ENCODE measurements around the gene GPC6. TPM values are rescaled to one million over a fixed set of nuclear protein-coding genes. Genes with fewer than 3 reads are reported as not detected.

GPC6 gene
- total RNA-seq, 1 donor from 2014 or later: 42.9 TPM

- Mint-ChIP-seq H3K27ac (no peak overlapping the region), H3K27me3 (ENCODE audit: insufficient read depth, low read depth) (peaks cover 2% of the 10 kb centered on the region), H3K4me1 (no peaks in the 10 kb centered on the region), H3K4me3 (no peak overlapping the region), H3K36me3 (peaks cover 2% of the 10 kb centered on the region), H3K9me3 (peaks cover 11% of the 10 kb centered on the region)
- no peaks in the 10 kb centered on the region for H3K27me3 ChIP-seq
- H2AFZ ChIP-seq (replicated peaks): no peak overlapping the region
- TF ChIP-seq EZH2 (IDR thresholded peaks at IDR 0.05): no peak
- TF ChIP-seq CTCF (IDR thresholded peaks at IDR 0.05): no peak
- TF ChIP-seq EZH2phosphoT487 (IDR thresholded peaks at IDR 0.05): no peak
- no peak for DNase-seq (ENCODE audit: low spot score)
- no peaks in the 10 kb centered on the region for H4K20me1 ChIP-seq (ENCODE audit: low read depth)
- no peaks in the 10 kb centered on the region for H3K4me1 ChIP-seq
- H3F3A ChIP-seq (ENCODE audit: low read depth): no peaks in the 10 kb centered on the region
- no peak overlapping the region for H3K4me2 ChIP-seq
- H3K36me3 ChIP-seq: no peaks in the 10 kb centered on the region
- H3K27ac ChIP-seq: no peak overlapping the region
- no peaks in the 10 kb centered on the region for H3K79me2 ChIP-seq (ENCODE audit: low read depth)
- no peaks in the 10 kb centered on the region for H3K9me3 ChIP-seq (ENCODE audit: low read depth)
- no peak overlapping the region for H3K4me3 ChIP-seq
- no peak overlapping the region for H3K9ac ChIP-seq
These were observed 483.1 kb downstream of the GPC6 start for GRCh38 chr13:93709506-93710244.

GRCh38 chr13:93714171-93714570 lies 487.6 kb downstream of the GPC6 start:
- H4K20me1 ChIP-seq (ENCODE audit: low read depth): no peaks in the 10 kb centered on the region
- H3K27me3 ChIP-seq: no peaks in the 10 kb centered on the region
- H3K36me3 ChIP-seq: no peaks in the 10 kb centered on the region
- Mint-ChIP-seq H3K4me1 (no peaks in the 10 kb centered on the region), H3K27me3 (ENCODE audit: insufficient read depth, low read depth) (peaks cover 2% of the 10 kb centered on the region), H3K4me3 (no peak overlapping the region), H3K9me3 (peaks cover 11% of the 10 kb centered on the region), H3K36me3 (peaks cover 2% of the 10 kb centered on the region), H3K27ac (no peak overlapping the region)
- DNase-seq (ENCODE audit: low spot score): no peak
- no peak overlapping the region for H2AFZ ChIP-seq (replicated peaks)
- no peaks in the 10 kb centered on the region for H3F3A ChIP-seq (ENCODE audit: low read depth)
- no peak overlapping the region for H3K4me3 ChIP-seq
- no peak overlapping the region for H3K9ac ChIP-seq
- no peaks in the 10 kb centered on the region for H3K9me3 ChIP-seq (ENCODE audit: low read depth)
- H3K79me2 ChIP-seq (ENCODE audit: low read depth): no peaks in the 10 kb centered on the region
- no peaks in the 10 kb centered on the region for H3K4me1 ChIP-seq
- H3K27ac ChIP-seq: no peak overlapping the region
- H3K4me2 ChIP-seq: no peak overlapping the region
- TF ChIP-seq CTCF (IDR thresholded peaks at IDR 0.05) (no peak), EZH2phosphoT487 (IDR thresholded peaks at IDR 0.05) (no peak), EZH2 (IDR thresholded peaks at IDR 0.05) (no peak)

GRCh38 chr13:93715866-93716265 lies 489.3 kb downstream of the GPC6 start:
- Histone ChIP-seq H3K79me2 (ENCODE audit: low read depth) (no peaks in the 10 kb centered on the region), H3K27ac (no peak overlapping the region), H3K4me2 (no peak overlapping the region), H4K20me1 (ENCODE audit: low read depth) (no peaks in the 10 kb centered on the region), H3K4me1 (no peaks in the 10 kb centered on the region), H2AFZ (replicated peaks) (no peak overlapping the region), H3K9ac (no peak overlapping the region), H3K36me3 (no peaks in the 10 kb centered on the region), H3K9me3 (ENCODE audit: low read depth) (no peaks in the 10 kb centered on the region), H3F3A (ENCODE audit: low read depth) (no peaks in the 10 kb centered on the region), H3K4me3 (no peak overlapping the region), H3K27me3 (no peaks in the 10 kb centered on the region)
- no peak for DNase-seq (ENCODE audit: low spot score)
- no peak overlapping the region for H3K27ac Mint-ChIP-seq
- no peak overlapping the region for H3K4me3 Mint-ChIP-seq
- peaks cover 2% of the 10 kb centered on the region for H3K36me3 Mint-ChIP-seq
- no peaks in the 10 kb centered on the region for H3K4me1 Mint-ChIP-seq
- TF ChIP-seq EZH2phosphoT487 (IDR thresholded peaks at IDR 0.05) (no peak), EZH2 (IDR thresholded peaks at IDR 0.05) (no peak), CTCF (IDR thresholded peaks at IDR 0.05) (no peak)
- peaks cover 4% of the 10 kb centered on the region for H3K27me3 Mint-ChIP-seq (ENCODE audit: insufficient read depth, low read depth)
- H3K9me3 Mint-ChIP-seq: peaks cover 24% of the 10 kb centered on the region

Measured in neural progenitor cell (in vitro differentiated cells).